Urinary bladder (tissue), 4 donors: ENCODE data around the gene ECHDC1. TPM values are rescaled to one million over a fixed set of nuclear protein-coding genes. Genes with fewer than 3 reads are reported as not detected.

Source experiments
- DNase-seq: peaks from one replicate; pipeline ENCODE4 v3.0.0-alpha.2; 2015; ENCODE audit errors: extremely low spot score
- H3K27ac ChIP-seq: one replicate; pipeline ENCODE4 v1.5.1; 2013; ENCODE audit warnings: low read depth, mild to moderate bottlenecking, moderate library complexity
- H3K36me3 ChIP-seq: one replicate; pipeline ENCODE4 v1.6.1; 2013; ENCODE audit warnings: mild to moderate bottlenecking, moderate library complexity; ENCODE audit not compliant: insufficient read depth
- H3K4me1 ChIP-seq: one replicate; pipeline ENCODE4 v1.6.1; 2013; ENCODE audit warnings: mild to moderate bottlenecking, moderate library complexity; ENCODE audit not compliant: insufficient read depth
- H3K4me3 ChIP-seq: one replicate; pipeline ENCODE4 v1.5.1; 2013; ENCODE audit warnings: low read depth, low read length
- WGBS: extraction: QIAGEN DNeasy Blood & Tissue Kit; methylation state at CpG from one replicate; pipeline ENCODE4 v1.1.7; 2013; 5-methylcytosine and 5-hydroxymethylcytosine counted together
- polyA plus RNA-seq: library from polyadenylated mRNA; stranded (reverse); fragments of 200-250 nt; gene quantifications from one replicate; pipeline ENCODE4 v1.2.3, GENCODE V29; 2013
- small RNA-seq: library from RNA; depleted of rRNA; stranded (forward); fragments of <200 nt; gene quantifications from one replicate; pipeline ENCODE3, GENCODE V24; 2014
- total RNA-seq: library from RNA; depleted of rRNA; stranded (reverse); fragments of >200 nt; gene quantifications from one replicate; pipeline ENCODE4 v1.2.3, GENCODE V29; 2014
- donor health status: healthy with polysubstance abuse.
- donor health status: healthy.

ECHDC1 gene
- total and polyA plus RNA-seq, 2 donors, result 44.9 to 103 TPM

DNA sequence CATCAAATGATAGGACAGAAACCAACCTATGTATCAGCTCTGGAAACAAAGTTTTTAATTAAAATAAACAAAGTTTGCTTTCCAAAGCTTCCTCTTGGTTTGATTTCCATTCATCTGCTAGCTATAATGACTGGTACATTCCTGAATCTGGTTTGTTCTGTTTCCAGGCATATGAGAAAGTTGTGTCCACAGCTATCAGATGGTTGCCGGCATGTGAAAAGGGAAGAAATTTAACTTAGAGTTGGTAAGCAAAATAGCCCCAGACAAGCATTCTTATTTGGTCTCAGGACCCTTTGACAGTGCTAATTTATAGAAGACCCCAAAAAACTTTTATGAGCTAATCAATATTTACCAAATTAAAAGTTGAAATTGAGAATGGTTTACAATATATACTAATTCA is 80.5 kb downstream of the ECHDC1 start:
- no peak for DNase-seq
- H3K36me3 ChIP-seq, result no peaks in the 10 kb centered on the region
- 87% methylated on average over 1 of the region's 1 CpG for WGBS
- no peaks in the 10 kb centered on the region for H3K4me1 ChIP-seq
- no peak overlapping the region for H3K27ac ChIP-seq
- no peak overlapping the region for H3K4me3 ChIP-seq

DNA sequence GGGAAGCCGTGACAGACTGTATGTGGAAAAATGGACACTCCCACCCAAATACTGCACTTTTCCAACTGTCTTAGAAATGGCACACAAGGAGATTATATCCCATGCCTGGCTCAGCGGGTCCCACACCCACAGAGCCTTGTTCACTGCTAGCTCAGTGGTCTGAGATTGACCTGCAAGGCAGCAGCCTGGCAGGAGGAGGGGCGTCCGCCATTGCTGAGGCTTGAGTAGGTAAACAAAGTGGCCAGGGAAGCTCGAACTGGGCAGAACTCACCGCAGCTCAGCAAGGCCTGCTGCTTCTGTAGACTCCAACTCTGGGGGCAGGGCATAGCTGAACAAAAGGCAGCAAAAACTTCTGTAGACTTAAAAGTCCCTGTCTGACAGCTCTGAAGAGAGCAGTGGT is 88.1 kb downstream of the ECHDC1 start:
- no peaks in the 10 kb centered on the region for H3K4me1 ChIP-seq
- 93% methylated on average over 6 of the region's 6 CpGs for WGBS
- no peak for DNase-seq

DNA sequence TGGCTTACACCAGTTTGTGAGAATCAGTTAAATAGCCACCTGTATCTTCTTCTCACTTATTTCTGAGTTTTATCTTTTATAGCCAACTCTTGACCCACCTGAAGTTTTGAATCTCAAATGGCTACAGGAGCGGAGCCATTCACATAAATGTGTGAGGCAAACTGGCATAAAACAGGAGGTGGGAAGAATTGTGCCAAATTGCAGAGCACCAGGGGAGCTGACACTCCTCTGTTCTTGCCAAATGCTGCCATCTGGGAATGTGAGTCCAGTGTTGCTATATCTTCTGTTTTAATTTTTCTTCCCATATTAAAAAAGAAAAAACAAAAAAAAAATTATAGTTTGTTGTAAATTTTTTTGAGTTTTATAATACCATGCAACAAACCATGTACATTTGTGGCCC is 93.8 kb downstream of the ECHDC1 start:
- 84% methylated on average over 1 of the region's 1 CpG for WGBS
- no peak for DNase-seq
- Histone ChIP-seq H3K4me1 (no peaks in the 10 kb centered on the region), H3K27ac (no peak overlapping the region), H3K4me3 (no peak overlapping the region), H3K36me3 (no peaks in the 10 kb centered on the region)

More for the DNA sequence above, 88.1 kb downstream of the ECHDC1 start:
- Histone ChIP-seq H3K36me3 (no peaks in the 10 kb centered on the region), H3K4me3 (no peak overlapping the region), H3K27ac (no peak overlapping the region)

DNA sequence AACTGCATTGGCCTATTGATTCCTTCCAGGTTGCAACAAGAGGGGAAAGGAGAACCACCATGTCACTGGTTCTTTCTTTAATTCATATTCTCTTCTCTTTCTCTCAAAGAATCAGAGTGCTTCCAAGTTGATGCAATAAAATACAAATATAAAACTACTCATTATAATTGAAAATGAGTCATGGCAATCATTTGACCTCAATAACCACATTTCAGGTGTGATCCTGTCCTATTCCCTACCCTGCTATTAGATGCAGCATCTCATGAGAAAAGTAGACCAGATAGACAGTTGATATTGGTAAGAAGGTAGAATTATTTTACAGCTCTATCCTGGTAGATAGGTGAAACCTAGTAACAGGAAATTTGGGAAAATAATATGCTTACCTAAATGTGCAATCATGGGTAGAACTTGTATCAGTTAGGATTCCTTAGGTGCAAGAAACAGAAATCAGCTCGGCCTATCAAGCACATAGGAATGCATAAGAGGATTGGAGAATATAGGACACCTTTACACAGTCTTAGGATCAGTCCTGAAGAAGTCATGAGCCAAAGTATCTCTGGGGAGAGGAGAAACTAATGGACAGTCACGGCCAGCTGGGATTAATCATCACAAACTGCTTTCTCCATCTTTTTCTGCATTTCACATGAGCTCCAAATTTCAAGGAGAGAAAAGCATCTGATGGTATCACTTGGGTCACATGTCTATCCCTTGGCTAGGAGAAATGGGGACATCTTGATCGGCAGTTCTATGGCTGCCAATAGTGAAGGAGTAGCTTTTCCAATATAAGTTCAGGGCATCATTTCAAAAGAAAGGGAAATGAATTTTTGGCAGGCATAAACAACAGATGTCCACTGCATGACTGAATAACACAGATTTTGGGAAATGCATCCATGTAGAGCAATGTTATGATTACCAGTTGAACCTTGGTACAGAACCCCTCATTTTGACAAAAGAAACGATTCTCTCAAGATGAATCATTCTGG is 96.0 kb downstream of the ECHDC1 start:
- WGBS, result 76% methylated on average over 4 of the region's 4 CpGs
- no peak for DNase-seq
- Histone ChIP-seq H3K4me1 (no peaks in the 10 kb centered on the region), H3K27ac (no peak overlapping the region), H3K36me3 (no peaks in the 10 kb centered on the region), H3K4me3 (no peak overlapping the region)

DNA sequence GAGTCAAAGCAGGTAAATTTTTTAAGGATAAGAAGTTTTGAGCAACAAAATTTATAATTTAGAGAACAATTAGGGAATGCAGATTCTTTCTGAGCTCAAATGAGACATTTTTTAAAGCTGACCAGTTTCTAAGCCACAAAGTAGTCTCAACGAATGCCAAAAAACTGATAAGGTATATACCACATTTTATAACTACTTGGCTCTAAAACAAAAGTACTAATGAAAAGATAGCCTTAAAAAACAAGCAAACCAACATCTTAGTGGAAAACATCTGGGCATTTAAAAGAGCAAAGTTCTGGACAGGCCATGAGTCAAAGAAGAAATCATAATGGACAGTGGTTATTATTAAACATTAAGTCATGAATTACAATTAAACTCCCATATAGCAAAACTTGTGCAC is 99.9 kb downstream of the ECHDC1 start:
- Histone ChIP-seq H3K36me3 (no peaks in the 10 kb centered on the region), H3K4me3 (no peak overlapping the region)
- 56% methylated on average over 1 of the region's 1 CpG for WGBS

More for the DNA sequence above, 99.9 kb downstream of the ECHDC1 start:
- no peak for DNase-seq
- Histone ChIP-seq H3K4me1 (no peaks in the 10 kb centered on the region), H3K27ac (no peak overlapping the region)

Small RNAs within 50 kb of the gene (small RNA-seq; reads per million reads assigned to genes)
- gene RNA5SP217, result not detected

Other genes with a start within 250 kb of the ECHDC1 start
- 4.9 TPM for gene RSPO3, start 224.9 kb downstream of the ECHDC1 start, total RNA-seq
- 4.4 TPM for gene RSPO3, start 224.9 kb downstream of the ECHDC1 start, polyA plus RNA-seq
- 70.1 TPM for gene RNF146, start 76.7 kb downstream of the ECHDC1 start, total RNA-seq
- gene RNF146, start 76.7 kb downstream of the ECHDC1 start, polyA plus RNA-seq, result 45.8 TPM
- gene KIAA0408, start 115.8 kb upstream of the ECHDC1 start, total RNA-seq, result 40.8 TPM
- gene KIAA0408, start 115.8 kb upstream of the ECHDC1 start, polyA plus RNA-seq, result 14.9 TPM
- gene C6orf58, start 233.6 kb upstream of the ECHDC1 start, total RNA-seq, result not detected
- not detected for gene C6orf58, start 233.6 kb upstream of the ECHDC1 start, polyA plus RNA-seq